IMR-90 (cell line): ENCODE measurements around the gene SPAG8. TPM values are rescaled to one million over a fixed set of nuclear protein-coding genes. Genes with fewer than 3 reads are reported as not detected.

Experiments used
- ATAC-seq: fragments of 200-7000 bp; cut with Tn5 transposase; 2 replicates; pipeline ENCODE4 v1.9.1; 2020; ENCODE audit warnings: low read depth, mild to moderate bottlenecking, moderate library complexity
- BruUV-seq: library from RNA; stranded (reverse); fragments of 400-500 nt; replicated peaks from 2 replicates; lab custom pipeline; 2021; lab: Mats Ljungman, UMichigan
- CTCF ChIA-PET: fragments of 300-600 bp; formaldehyde crosslinking; extraction: SDS; loops from one replicate; lab custom pipeline; 2021; ENCODE audit warnings: antibody characterized with exemption; lab: Yijun Ruan, JAX
- POLR2A ChIA-PET: fragments of 300-600 bp; sonication (Branson Sonifier 250); formaldehyde crosslinking; loops from one replicate; lab custom pipeline; 2022; ENCODE audit warnings: antibody characterized with exemption; ENCODE audit not compliant: unreplicated experiment; lab: Charles Lee
- DNase-seq: peaks from one replicate; pipeline ENCODE4 v3.0.0; 2013
- H2AFZ ChIP-seq: replicated peaks from 2 replicates; pipeline ENCODE3; 2013; ENCODE audit warnings: low read length, mild to moderate bottlenecking; ENCODE audit not compliant: poor library complexity
- H2AK5ac ChIP-seq: 2 replicates; pipeline ENCODE4 v1.6.1; 2013; ENCODE audit warnings: low read depth, low read length, inconsistent platforms
- H2AK9ac ChIP-seq: replicated peaks from 2 replicates; pipeline ENCODE3; 2013; ENCODE audit warnings: mild to moderate bottlenecking, low read depth, low read length, moderate library complexity; ENCODE audit not compliant: poor library complexity
- H2BK120ac ChIP-seq: 2 replicates; pipeline ENCODE4 v1.6.1; 2013; ENCODE audit warnings: low read depth, low read length, inconsistent platforms
- H2BK15ac ChIP-seq: 3 replicates; pipeline ENCODE4 v1.6.1; 2013; ENCODE audit warnings: low read depth, low read length, inconsistent platforms
- H2BK20ac ChIP-seq: 2 replicates; pipeline ENCODE4 v1.6.1; 2013; ENCODE audit warnings: low read depth, mild to moderate bottlenecking, inconsistent platforms, low read length, moderate library complexity
- H2BK5ac ChIP-seq: 2 replicates; pipeline ENCODE4 v1.6.1; 2013; ENCODE audit warnings: mild to moderate bottlenecking, low read depth, low read length, inconsistent platforms; ENCODE audit not compliant: poor library complexity, severe bottlenecking
- H3K14ac ChIP-seq: replicated peaks from 2 replicates; pipeline ENCODE4 v1.6.1; 2013; ENCODE audit warnings: low read depth, low read length, inconsistent platforms
- H3K18ac ChIP-seq: 2 replicates; pipeline ENCODE4 v1.6.1; 2013; ENCODE audit warnings: low read depth, low read length, control low read depth
- H3K23ac ChIP-seq: 2 replicates; pipeline ENCODE4 v1.6.1; 2013; ENCODE audit warnings: low read depth, low read length, inconsistent platforms
- H3K27ac ChIP-seq: 2 replicates; pipeline ENCODE4 v1.5.1; 2013; ENCODE audit warnings: mild to moderate bottlenecking, control low read depth, low read length; ENCODE audit not compliant: insufficient read depth
- H3K27me3 ChIP-seq: 2 replicates; pipeline ENCODE4 v1.6.1; 2013; ENCODE audit warnings: low read length; ENCODE audit not compliant: control insufficient read depth, insufficient read depth
- H3K36me3 ChIP-seq: 2 replicates; pipeline ENCODE4 v1.6.1; 2013; ENCODE audit warnings: low read length, mixed read lengths; ENCODE audit not compliant: control insufficient read depth, insufficient read depth
- H3K4ac ChIP-seq: 2 replicates; pipeline ENCODE4 v1.6.1; 2013; ENCODE audit warnings: low read depth, low read length, inconsistent platforms
- H3K4me1 ChIP-seq: 2 replicates; pipeline ENCODE4 v1.6.1; 2013; ENCODE audit warnings: low read length, mixed read lengths; ENCODE audit not compliant: control insufficient read depth, insufficient read depth
- H3K4me2 ChIP-seq: 2 replicates; pipeline ENCODE4 v1.6.1; 2013; ENCODE audit warnings: low read depth, mild to moderate bottlenecking, control low read depth, low read length, moderate library complexity
- H3K4me3 ChIP-seq: 2 replicates; pipeline ENCODE4 v1.5.1; 2013; ENCODE audit warnings: low read depth, mild to moderate bottlenecking, control low read depth, low read length, moderate library complexity; ENCODE audit not compliant: insufficient read depth
- H3K56ac ChIP-seq: 2 replicates; pipeline ENCODE4 v1.6.1; 2013; ENCODE audit warnings: low read length, inconsistent platforms; ENCODE audit not compliant: insufficient read depth; ENCODE audit errors: extremely low read depth
- H3K79me1 ChIP-seq, 2 experiments: 2 replicates each; pipeline ENCODE4 v1.6.1; 2013; ENCODE audit warnings: low read length in 2 of 2, inconsistent platforms in 1 of 2, low read depth in 1 of 2
- H3K9ac ChIP-seq: 2 replicates; pipeline ENCODE4 v1.6.1; 2013; ENCODE audit warnings: low read depth, low read length, control low read depth
- H3K9me1 ChIP-seq: 2 replicates; pipeline ENCODE4 v1.6.1; 2013; ENCODE audit warnings: low read length, inconsistent platforms; ENCODE audit not compliant: insufficient read depth
- H3K9me3 ChIP-seq: 2 replicates; pipeline ENCODE4 v1.6.1; 2013; ENCODE audit warnings: low read length; ENCODE audit not compliant: control insufficient read depth, insufficient read depth
- H4K20me1 ChIP-seq: 2 replicates; pipeline ENCODE4 v1.6.1; 2013; ENCODE audit warnings: low read length, inconsistent platforms; ENCODE audit not compliant: insufficient read depth
- H4K5ac ChIP-seq: 2 replicates; pipeline ENCODE4 v1.6.1; 2013; ENCODE audit warnings: mild to moderate bottlenecking, low read depth, low read length, control low read depth
- H4K8ac ChIP-seq, 2 experiments: 2 replicates each; pipeline ENCODE4 v1.6.1; 2013; ENCODE audit warnings: low read depth in 2 of 2, low read length in 2 of 2, control low read depth in 1 of 2, inconsistent platforms in 1 of 2
- H4K91ac ChIP-seq: 2 replicates; pipeline ENCODE4 v1.6.1; 2013; ENCODE audit warnings: low read depth, low read length, inconsistent platforms; ENCODE audit not compliant: insufficient read depth
- BHLHE40 ChIP-seq: fragments of 150-350 bp; IDR thresholded peaks from 2 replicates; pipeline ENCODE4 v1.6.1; 2016; ENCODE audit warnings: mild to moderate bottlenecking, low read depth, low read length
- CEBPB ChIP-seq: IDR thresholded peaks from 2 replicates; pipeline ENCODE4 v1.6.1; 2012; ENCODE audit warnings: low read depth, low read length, improper control_type of control experiment
- CHD1 ChIP-seq: IDR thresholded peaks from 2 replicates; pipeline ENCODE4 v1.6.1; 2012; ENCODE audit warnings: low read depth, low read length, improper control_type of control experiment
- FOS ChIP-seq: fragments of 150-350 bp; IDR thresholded peaks from 2 replicates; pipeline ENCODE4 v1.6.1; 2016; ENCODE audit warnings: low read depth, low read length
- MAFK ChIP-seq: IDR thresholded peaks from 2 replicates; pipeline ENCODE4 v1.6.1; 2012; ENCODE audit warnings: low read depth, low read length, improper control_type of control experiment
- MAZ ChIP-seq: IDR thresholded peaks from 2 replicates; pipeline ENCODE4 v1.6.1; 2012; ENCODE audit warnings: low read depth, mild to moderate bottlenecking, low read length, improper control_type of control experiment, moderate library complexity, borderline replicate concordance
- MXI1 ChIP-seq: IDR thresholded peaks from 2 replicates; pipeline ENCODE4 v1.6.1; 2012; ENCODE audit warnings: low read depth, mild to moderate bottlenecking, low read length, moderate library complexity, borderline replicate concordance
- NFE2L2 ChIP-seq: fragments of 150-350 bp; IDR thresholded peaks from 2 replicates; pipeline ENCODE4 v1.6.1; 2016; ENCODE audit warnings: low read depth, mild to moderate bottlenecking, low read length
- POLR2A ChIP-seq: IDR thresholded peaks from 2 replicates; pipeline ENCODE4 v1.6.1; 2012; ENCODE audit warnings: mild to moderate bottlenecking, low read depth, low read length
- RAD21 ChIP-seq: IDR thresholded peaks from 2 replicates; pipeline ENCODE4 v1.6.1; 2012; ENCODE audit warnings: low read length, improper control_type of control experiment
- RCOR1 ChIP-seq: IDR thresholded peaks from 2 replicates; pipeline ENCODE4 v1.6.1; 2012; ENCODE audit warnings: mild to moderate bottlenecking, low read length, improper control_type of control experiment; ENCODE audit not compliant: insufficient replicate concordance
- RFX5 ChIP-seq: IDR thresholded peaks from 2 replicates; pipeline ENCODE4 v1.8.0; 2012; ENCODE audit warnings: low read depth, mild to moderate bottlenecking, low read length, moderate library complexity
- SMC3 ChIP-seq: fragments of 150-350 bp; IDR thresholded peaks from 2 replicates; pipeline ENCODE4 v1.6.1; 2016; ENCODE audit warnings: low read depth, mild to moderate bottlenecking, antibody characterized with exemption, low read length, moderate library complexity
- USF2 ChIP-seq: fragments of 150-350 bp; IDR thresholded peaks from 2 replicates; pipeline ENCODE4 v1.6.1; 2017; ENCODE audit warnings: mild to moderate bottlenecking, antibody characterized with exemption, low read length, low read depth
- WGBS, 2 experiments: methylation state at CpG; one replicate each; pipeline versions ENCODE4 v1.1.5 to v1.1.7; 2013; ENCODE audit warnings: missing lambda C conversion rate in 2 of 2; ENCODE audit not compliant: insufficient read length in 1 of 2; ENCODE audit errors: extremely low coverage in 2 of 2; 5-methylcytosine and 5-hydroxymethylcytosine counted together
- dilution Hi-C: fragments of 300-500 bp; cut with HindIII; formaldehyde crosslinking; loops from one replicate; pipeline ENCODE4 v1.14.3; 2018; ENCODE audit warnings: low sequenced_read_pairs; ENCODE audit not compliant: unreplicated experiment
- in situ Hi-C: fragments of 300-500 bp; cut with MboI; formaldehyde crosslinking; loops from 3 replicates; pipeline ENCODE4 v1.14.3; 2019; ENCODE audit warnings: low sequenced_read_pairs, inconsistent platforms, mixed read lengths
- intact Hi-C: fragments of 100-400 bp; cut with micrococcal nuclease; formaldehyde crosslinking; loops from 2 replicates; pipeline ENCODE4 v1.10.0; 2022
- polyA plus RNA-seq, 3 experiments: library from polyadenylated mRNA; depleted of rRNA; stranded (reverse); fragments of >200 nt; gene quantifications; 2 replicates each; pipeline ENCODE4 v1.2.3, GENCODE V29; 2012; ENCODE audit warnings: low replicate concordance in 1 of 3
- total RNA-seq: library from RNA; depleted of rRNA; stranded (reverse); fragments of >200 nt; gene quantifications from 2 replicates; pipeline ENCODE4 v1.2.3, GENCODE V29; 2012
- TF ChIP-seq, protein P1 (sequence below): conservative IDR thresholded peaks from 2 replicates; pipeline ENCODE4 v1.5.1; 2012; ENCODE audit warnings: mild to moderate bottlenecking, low read depth, low read length, improper control_type of control experiment
- TF ChIP-seq, protein P2 (sequence below): fragments of 150-350 bp; IDR thresholded peaks from 2 replicates; pipeline ENCODE4 v1.6.1; 2016; ENCODE audit warnings: low read depth, mild to moderate bottlenecking, low read length, moderate library complexity, borderline replicate concordance

The SPAG8 gene
- total and polyA plus RNA-seq, 2 of the 4 experiments (the other 2 are of a cell fraction) = 0.72 to 0.84 TPM

- intact Hi-C loops = no loop called here
- Histone ChIP-seq H3K27me3 (no peaks in the 10 kb centered on the region; the same call in 1 of the 2 replicates), H3K4me3 (no peak overlapping the region), H3K9ac (no peak overlapping the region), H4K20me1 (no peaks in the 10 kb centered on the region), H3K56ac (no peak overlapping the region), H3K79me1 (no peaks in the 10 kb centered on the region), H3K23ac (no peak overlapping the region), H2BK120ac (no peak overlapping the region), H4K5ac (no peak overlapping the region), H2BK20ac (no peak overlapping the region), H3K4me1 (no peaks in the 10 kb centered on the region), H3K4ac (no peak overlapping the region), H4K91ac (no peak overlapping the region), H2AK5ac (no peak overlapping the region), H4K8ac (no peak overlapping the region), H3K4me2 (no peak overlapping the region), H2BK5ac (no peak overlapping the region), H3K9me1 (no peaks in the 10 kb centered on the region), H2AK9ac (no peak overlapping the region), H3K27ac (no peak overlapping the region), H3K18ac (no peak overlapping the region), H2BK15ac (no peak overlapping the region), H2AFZ (no peak overlapping the region), H3K9me3 (no peaks in the 10 kb centered on the region), H3K36me3 (peaks cover 3% of the 10 kb centered on the region; the same call in 1 of the 2 replicates), H3K14ac (no peak overlapping the region)
- no peak for DNase-seq
- dilution Hi-C loops = no loop called here
- ChIA-PET CTCF (no interaction called here), POLR2A (no interaction called here)
- in situ Hi-C loops = no loop called here
- no peak for ATAC-seq
- BruUV-seq = no TSS peak
- WGBS, 2 experiments = 80% methylated on average over 1 of the region's 7 CpGs; no CpG with 5 or more reads in 1 of the 2 experiments
- no peak for TF ChIP-seq MAZ
- TF ChIP-seq, protein P1, sequence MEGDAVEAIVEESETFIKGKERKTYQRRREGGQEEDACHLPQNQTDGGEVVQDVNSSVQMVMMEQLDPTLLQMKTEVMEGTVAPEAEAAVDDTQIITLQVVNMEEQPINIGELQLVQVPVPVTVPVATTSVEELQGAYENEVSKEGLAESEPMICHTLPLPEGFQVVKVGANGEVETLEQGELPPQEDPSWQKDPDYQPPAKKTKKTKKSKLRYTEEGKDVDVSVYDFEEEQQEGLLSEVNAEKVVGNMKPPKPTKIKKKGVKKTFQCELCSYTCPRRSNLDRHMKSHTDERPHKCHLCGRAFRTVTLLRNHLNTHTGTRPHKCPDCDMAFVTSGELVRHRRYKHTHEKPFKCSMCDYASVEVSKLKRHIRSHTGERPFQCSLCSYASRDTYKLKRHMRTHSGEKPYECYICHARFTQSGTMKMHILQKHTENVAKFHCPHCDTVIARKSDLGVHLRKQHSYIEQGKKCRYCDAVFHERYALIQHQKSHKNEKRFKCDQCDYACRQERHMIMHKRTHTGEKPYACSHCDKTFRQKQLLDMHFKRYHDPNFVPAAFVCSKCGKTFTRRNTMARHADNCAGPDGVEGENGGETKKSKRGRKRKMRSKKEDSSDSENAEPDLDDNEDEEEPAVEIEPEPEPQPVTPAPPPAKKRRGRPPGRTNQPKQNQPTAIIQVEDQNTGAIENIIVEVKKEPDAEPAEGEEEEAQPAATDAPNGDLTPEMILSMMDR = no peak
- no peak for TF ChIP-seq USF2
- TF ChIP-seq MAFK = no peak
- no peak for TF ChIP-seq RCOR1
- no peak for TF ChIP-seq RAD21
- no peak for TF ChIP-seq BHLHE40
- TF ChIP-seq NFE2L2 = no peak
- TF ChIP-seq SMC3 = no peak
- TF ChIP-seq CEBPB = no peak
- TF ChIP-seq RFX5 = no peak
- no peak for TF ChIP-seq CHD1
- TF ChIP-seq, protein P2, sequence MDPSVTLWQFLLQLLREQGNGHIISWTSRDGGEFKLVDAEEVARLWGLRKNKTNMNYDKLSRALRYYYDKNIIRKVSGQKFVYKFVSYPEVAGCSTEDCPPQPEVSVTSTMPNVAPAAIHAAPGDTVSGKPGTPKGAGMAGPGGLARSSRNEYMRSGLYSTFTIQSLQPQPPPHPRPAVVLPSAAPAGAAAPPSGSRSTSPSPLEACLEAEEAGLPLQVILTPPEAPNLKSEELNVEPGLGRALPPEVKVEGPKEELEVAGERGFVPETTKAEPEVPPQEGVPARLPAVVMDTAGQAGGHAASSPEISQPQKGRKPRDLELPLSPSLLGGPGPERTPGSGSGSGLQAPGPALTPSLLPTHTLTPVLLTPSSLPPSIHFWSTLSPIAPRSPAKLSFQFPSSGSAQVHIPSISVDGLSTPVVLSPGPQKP = no peak
- no peak for TF ChIP-seq MXI1
- TF ChIP-seq FOS = no peak
- TF ChIP-seq POLR2A = no peak
Measured at GRCh38 chr9:35854091-35854762, 42.2 kb upstream of the SPAG8 start.
